Endothelial cell of umbilical vein (primary cell): Measurements from ENCODE around the gene ITGA2B. TPM values are rescaled to one million over a fixed set of nuclear protein-coding genes. Genes with fewer than 3 reads are reported as not detected.

Experiments used
- BruUV-seq: library from RNA; stranded (reverse); fragments of 400-500 nt; replicated peaks from 2 replicates; lab custom pipeline; 2021; lab: Mats Ljungman, UMichigan
- CTCF ChIA-PET: fragments of 300-600, 350-600 bp; sonication (Branson Sonifier 250); formaldehyde crosslinking; loops from one replicate; lab custom pipeline; 2021; ENCODE audit warnings: antibody characterized with exemption, inconsistent platforms; lab: Charles Lee
- POLR2A ChIA-PET: fragments of 300-600, 350-600 bp; sonication (Branson Sonifier 250); formaldehyde crosslinking; loops from one replicate; lab custom pipeline; 2021; ENCODE audit warnings: antibody characterized with exemption, inconsistent platforms; lab: Charles Lee
- DNase-seq: peaks from one replicate; pipeline ENCODE4 v3.0.0-alpha.2; 2011; ENCODE audit warnings: low read depth, low spot score
- FAIRE-seq: peaks from 2 replicates; lab custom pipeline; 2011; peaks lifted over from hg19 to GRCh38; lab: Jason Lieb, UNC
- H2AFZ ChIP-seq: 2 replicates; pipeline ENCODE4 v1.6.0; 2012; ENCODE audit warnings: low read depth, low read length, control low read depth, inconsistent platforms
- H3K27ac ChIP-seq: 2 replicates; pipeline ENCODE4 v1.5.1; 2011; ENCODE audit warnings: low read depth, mild to moderate bottlenecking, control low read depth, low read length, moderate library complexity; ENCODE audit not compliant: insufficient read depth
- H3K27me3 ChIP-seq, 2 experiments: 2 replicates each; pipeline versions ENCODE4 v1.6.0 to v1.6.1; 2011; ENCODE audit warnings: low read length in 2 of 2, mixed read lengths in 1 of 2; ENCODE audit not compliant: control insufficient read depth in 2 of 2, insufficient read depth in 2 of 2
- H3K36me3 ChIP-seq, 2 experiments: 2 replicates in 1 of 2; 3 replicates in 1 of 2; pipeline ENCODE4 v1.5.1; 2011; ENCODE audit warnings: low read length in 2 of 2, mild to moderate bottlenecking in 1 of 2, moderate library complexity in 1 of 2; ENCODE audit not compliant: control insufficient read depth in 2 of 2, insufficient read depth in 2 of 2; ENCODE audit errors: extremely low read depth in 1 of 2
- H3K4me1 ChIP-seq: 3 replicates; pipeline ENCODE4 v1.5.1; 2011; ENCODE audit warnings: mild to moderate bottlenecking, low read length; ENCODE audit not compliant: control insufficient read depth, insufficient read depth; ENCODE audit errors: extremely low read depth
- H3K4me2 ChIP-seq: 2 replicates; pipeline ENCODE4 v1.6.1; 2011; ENCODE audit warnings: low read length, control low read depth, mixed read lengths; ENCODE audit not compliant: insufficient read depth
- H3K4me3 ChIP-seq, 3 experiments: fragments of 200-600 bp in 1 of 3; sonication (generic), shearing (Covaris generic) in 1 of 3; replicated peaks in 1 of 3; 2 replicates each; pipeline ENCODE4 v1.5.1; 2011 to 2016; ENCODE audit warnings: control low read depth in 3 of 3, low read length in 3 of 3, mild to moderate bottlenecking in 2 of 3, inconsistent platforms in 1 of 3, low read depth in 1 of 3, moderate library complexity in 1 of 3; ENCODE audit not compliant: insufficient read depth in 1 of 3
- H3K79me2 ChIP-seq: 2 replicates; pipeline ENCODE4 v1.6.0; 2012; ENCODE audit warnings: low read length, inconsistent platforms; ENCODE audit not compliant: control insufficient read depth, insufficient read depth
- H3K9ac ChIP-seq: replicated peaks from 2 replicates; pipeline ENCODE3; 2011; ENCODE audit warnings: low read length, control low read depth; ENCODE audit not compliant: insufficient read depth; ENCODE audit errors: extremely low read depth
- H3K9me1 ChIP-seq: replicated peaks from 3 replicates; pipeline ENCODE4 v1.6.0; 2011; ENCODE audit warnings: mild to moderate bottlenecking, low read length; ENCODE audit not compliant: control insufficient read depth, insufficient read depth; ENCODE audit errors: extremely low read depth
- H3K9me3 ChIP-seq: replicated peaks from 2 replicates; pipeline ENCODE4 v1.5.1; 2012; ENCODE audit warnings: low read length, inconsistent platforms; ENCODE audit not compliant: control insufficient read depth, insufficient read depth
- H4K20me1 ChIP-seq: replicated peaks from 2 replicates; pipeline ENCODE3; 2011; ENCODE audit warnings: mild to moderate bottlenecking, low read length; ENCODE audit not compliant: control insufficient read depth, insufficient read depth; ENCODE audit errors: extremely low read depth
- CTCF ChIP-seq, 2 donors: IDR thresholded peaks; 1 replicate in 1 of 2; 2 replicates in 1 of 2; pipeline ENCODE4 v1.5.1; 2011; ENCODE audit warnings: low read length in 2 of 2, mild to moderate bottlenecking in 2 of 2, moderate library complexity in 2 of 2, control low read depth in 1 of 2, inconsistent platforms in 1 of 2, low read depth in 1 of 2; ENCODE audit not compliant: insufficient read depth in 1 of 2; ENCODE audit errors: extremely low read depth in 1 of 2
- EZH2 ChIP-seq: IDR thresholded peaks from 2 replicates; pipeline ENCODE4 v1.6.1; 2012; ENCODE audit warnings: borderline replicate concordance, low read depth, mild to moderate bottlenecking, moderate library complexity, low read length, inconsistent platforms; ENCODE audit not compliant: severe bottlenecking
- FOS ChIP-seq: IDR thresholded peaks from 2 replicates; pipeline ENCODE4 v1.6.1; 2011; ENCODE audit warnings: mild to moderate bottlenecking, low read length, moderate library complexity, borderline replicate concordance; ENCODE audit not compliant: insufficient read depth
- GATA2 ChIP-seq: IDR thresholded peaks from 2 replicates; pipeline ENCODE4 v1.7.0; 2011; ENCODE audit warnings: low read depth, mild to moderate bottlenecking, moderate library complexity, mixed read lengths, low read length; ENCODE audit not compliant: insufficient read length, insufficient read depth
- JUN ChIP-seq: IDR thresholded peaks from 2 replicates; pipeline ENCODE4 v1.6.1; 2011; ENCODE audit warnings: borderline replicate concordance, low read depth; ENCODE audit not compliant: insufficient read length, insufficient read depth
- MYC ChIP-seq: IDR thresholded peaks from one replicate; pipeline ENCODE4 v1.6.1; 2011; ENCODE audit warnings: mild to moderate bottlenecking, low read depth, low read length
- POLR2A ChIP-seq: IDR thresholded peaks from 2 replicates; pipeline ENCODE4 v1.6.1; 2012; ENCODE audit warnings: low read depth, mild to moderate bottlenecking, control low read depth, low read length
- POLR2AphosphoS5 ChIP-seq: IDR thresholded peaks from 2 replicates; pipeline ENCODE4 v1.6.1; 2012; ENCODE audit warnings: low read depth, mild to moderate bottlenecking, control low read depth, low read length, moderate library complexity; ENCODE audit not compliant: insufficient read depth
- dilution Hi-C: fragments of 300-500 bp; cut with MboI; formaldehyde crosslinking; loops from one replicate; pipeline ENCODE4 v1.15.0; 2019; ENCODE audit warnings: low sequenced_read_pairs; ENCODE audit not compliant: extremely low pct_ligation_motif_present
- intact Hi-C: fragments of 100-400 bp; cut with micrococcal nuclease; formaldehyde crosslinking; loops from one replicate; pipeline ENCODE4 v1.10.0; 2022
- polyA plus RNA-seq, 4 experiments: library from polyadenylated mRNA; depleted of rRNA in 3 of 4; stranded (reverse) in 3 of 4; unstranded in 1 of 4; fragments of >200 nt; gene quantifications; 2 replicates each; pipeline versions ENCODE4 v1.2.1 to v1.2.3, GENCODE V29; 2011 to 2012; ENCODE audit warnings: missing spikeins in 1 of 4
- total RNA-seq: library from RNA; stranded (reverse); gene quantifications from 2 replicates; pipeline ENCODE4 v1.2.3, GENCODE V29; 2021
- TF ChIP-seq, protein P1 (sequence below): IDR thresholded peaks from 2 replicates; pipeline ENCODE4 v1.6.1; 2011; ENCODE audit not compliant: insufficient read depth, insufficient read length

The ITGA2B gene
- total and polyA plus RNA-seq, 2 donors (not counting 3 experiments of a cell fraction or from before 2014, with no cell fraction given), result 0.26 to 0.82 TPM

- FAIRE-seq (no peak), DNase-seq (no peak)
- Histone ChIP-seq H3K4me2 (no peak overlapping the region), H3K9me1 (no peaks in the 10 kb centered on the region), H3K9ac (no peak overlapping the region), H3K27me3 (no peaks in the 10 kb centered on the region), H3K27ac (no peak overlapping the region), H2AFZ (no peak overlapping the region), H3K36me3 (peaks cover 0 to 19% of the 10 kb centered on the region in 2 experiments), H3K9me3 (no peaks in the 10 kb centered on the region), H3K4me3 (no peak overlapping the region), H3K79me2 (no peaks in the 10 kb centered on the region), H4K20me1 (no peaks in the 10 kb centered on the region), H3K4me1 (no peaks in the 10 kb centered on the region)
- ChIA-PET POLR2A (no interaction called here), CTCF (interaction anchor here (0.8 kb wide), 1 partner anchor 167 kb away, joined by 3 read pairs; no protein-coding TSS in a partner anchor)
- dilution Hi-C loops, result no loop called here
- no TSS peak for BruUV-seq
- TF ChIP-seq GATA2, result no peak
- no peak for TF ChIP-seq EZH2
- no peak for TF ChIP-seq FOS
- TF ChIP-seq JUN, result no peak
- no peak for TF ChIP-seq POLR2AphosphoS5
- no peak for TF ChIP-seq MYC
- no peak for TF ChIP-seq POLR2A
- TF ChIP-seq, protein P1, sequence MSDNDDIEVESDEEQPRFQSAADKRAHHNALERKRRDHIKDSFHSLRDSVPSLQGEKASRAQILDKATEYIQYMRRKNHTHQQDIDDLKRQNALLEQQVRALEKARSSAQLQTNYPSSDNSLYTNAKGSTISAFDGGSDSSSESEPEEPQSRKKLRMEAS, result no peak
- no peak for TF ChIP-seq CTCF (IDR thresholded peaks at IDR 0.05; ENCODE audit: extremely low read depth in 1 of 2, insufficient read depth in 1 of 2, low read depth in 1 of 2, low read length in 2 of 2)
- intact Hi-C loops, result no loop called here
These were observed 33.2 kb downstream of the ITGA2B start for GRCh38 chr17:44356241-44356640.
